ENCODE results near the gene SOX1.

DNA sequence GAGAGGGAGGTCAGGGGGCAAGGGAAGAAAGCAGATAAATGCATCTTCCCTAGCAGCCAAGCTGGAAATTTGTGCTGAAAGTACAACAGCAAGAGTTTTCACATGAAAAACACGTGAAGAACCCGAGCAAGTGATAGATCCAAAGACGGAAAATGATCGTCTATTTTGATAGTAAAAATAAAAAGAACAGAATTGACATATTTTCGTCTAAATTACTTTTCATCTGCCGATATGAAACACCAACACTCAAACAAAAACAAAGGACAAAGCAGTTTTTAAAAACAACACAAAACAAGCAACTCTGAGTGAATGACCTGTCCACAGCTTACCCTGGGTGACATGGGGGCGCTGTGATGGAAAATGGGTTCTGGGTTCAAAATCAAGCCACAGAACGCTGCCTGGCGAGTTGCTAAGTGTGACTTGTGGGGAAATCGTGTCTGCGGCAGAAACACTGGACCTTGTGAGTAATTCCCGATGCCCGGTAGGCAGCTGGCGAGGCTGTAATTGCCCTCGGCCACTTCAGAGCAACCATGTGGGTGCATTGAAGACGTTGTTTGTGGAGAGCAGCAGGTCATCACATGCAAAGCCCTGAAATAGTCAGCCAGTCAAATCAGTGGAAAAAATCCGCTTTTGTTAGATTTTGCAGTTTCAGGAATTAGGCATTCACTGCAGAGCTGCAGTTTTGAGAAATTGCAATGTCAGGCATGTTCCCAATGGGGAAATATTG is 7.4 kb downstream of the SOX1 start:
- no peak for TF ChIP-seq POLR2A (IDR thresholded peaks at IDR 0.05)
- TF ChIP-seq, protein P1, sequence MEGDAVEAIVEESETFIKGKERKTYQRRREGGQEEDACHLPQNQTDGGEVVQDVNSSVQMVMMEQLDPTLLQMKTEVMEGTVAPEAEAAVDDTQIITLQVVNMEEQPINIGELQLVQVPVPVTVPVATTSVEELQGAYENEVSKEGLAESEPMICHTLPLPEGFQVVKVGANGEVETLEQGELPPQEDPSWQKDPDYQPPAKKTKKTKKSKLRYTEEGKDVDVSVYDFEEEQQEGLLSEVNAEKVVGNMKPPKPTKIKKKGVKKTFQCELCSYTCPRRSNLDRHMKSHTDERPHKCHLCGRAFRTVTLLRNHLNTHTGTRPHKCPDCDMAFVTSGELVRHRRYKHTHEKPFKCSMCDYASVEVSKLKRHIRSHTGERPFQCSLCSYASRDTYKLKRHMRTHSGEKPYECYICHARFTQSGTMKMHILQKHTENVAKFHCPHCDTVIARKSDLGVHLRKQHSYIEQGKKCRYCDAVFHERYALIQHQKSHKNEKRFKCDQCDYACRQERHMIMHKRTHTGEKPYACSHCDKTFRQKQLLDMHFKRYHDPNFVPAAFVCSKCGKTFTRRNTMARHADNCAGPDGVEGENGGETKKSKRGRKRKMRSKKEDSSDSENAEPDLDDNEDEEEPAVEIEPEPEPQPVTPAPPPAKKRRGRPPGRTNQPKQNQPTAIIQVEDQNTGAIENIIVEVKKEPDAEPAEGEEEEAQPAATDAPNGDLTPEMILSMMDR (IDR thresholded peaks at IDR 0.05), result no peak

Measured in body of pancreas (tissue), 4 donors.